HepG2 (cell line): Measurements from ENCODE around the gene RBM14. TPM values are rescaled to one million over a fixed set of nuclear protein-coding genes. Genes with fewer than 3 reads are reported as not detected.

Experiments
- CBX1 ChIP-seq: IDR thresholded peaks from one replicate; pipeline ENCODE4 v1.6.1; 2016; ENCODE audit warnings: antibody characterized with exemption, low read depth
- CHCHD3 ChIP-seq: sonication (generic); formaldehyde crosslinking; IDR thresholded peaks from 2 replicates; pipeline ENCODE4 v1.8.0; 2022; ENCODE audit warnings: mild to moderate bottlenecking, missing genetic modification reagents, moderate library complexity
- ETV5 ChIP-seq: IDR thresholded peaks from 2 replicates; pipeline ENCODE4 v1.6.1; 2018; ENCODE audit warnings: missing biosample characterization, missing genetic modification reagents, inconsistent platforms, borderline replicate concordance
- FOXA1 ChIP-seq, 2 experiments: fragments of 450-650 bp in 1 of 2; sonication (generic) in 1 of 2; formaldehyde crosslinking in 1 of 2; IDR thresholded peaks; 2 replicates each; pipeline versions ENCODE4 v1.4.0 to v1.6.1; 2016 to 2020; ENCODE audit warnings: missing genetic modification reagents in 1 of 2
- HDAC1 ChIP-seq: sonication (generic); formaldehyde crosslinking; IDR thresholded peaks from 2 replicates; pipeline ENCODE4 v1.5.1; 2020; ENCODE audit warnings: mild to moderate bottlenecking, missing genetic modification reagents
- NFIB ChIP-seq: sonication (generic); formaldehyde crosslinking; IDR thresholded peaks from 2 replicates; pipeline ENCODE4 v1.9.0; 2021; ENCODE audit warnings: missing genetic modification reagents, mild to moderate bottlenecking, borderline replicate concordance
- PPARG ChIP-seq: conservative IDR thresholded peaks from 2 replicates; pipeline ENCODE4 v1.6.1; 2016; ENCODE audit warnings: missing biosample characterization, missing genetic modification reagents
- SKI ChIP-seq: fragments of 450-650 bp; IDR thresholded peaks from one replicate; pipeline ENCODE4 v1.6.1; 2018; ENCODE audit warnings: mild to moderate bottlenecking; ENCODE audit not compliant: partially characterized antibody
- TP53 ChIP-seq: sonication (generic); formaldehyde crosslinking; conservative IDR thresholded peaks from 2 replicates; pipeline ENCODE4 v1.4.0; 2020; ENCODE audit warnings: missing genetic modification reagents
- ZFP36L1 ChIP-seq: sonication (generic); formaldehyde crosslinking; IDR thresholded peaks from 2 replicates; pipeline ENCODE4 v1.8.0; 2022; ENCODE audit warnings: mild to moderate bottlenecking, missing genetic modification reagents, moderate library complexity
- ZNF317 ChIP-seq: sonication (generic); formaldehyde crosslinking; IDR thresholded peaks from 2 replicates; pipeline ENCODE4 v1.5.0; 2020; ENCODE audit warnings: mild to moderate bottlenecking, missing genetic modification reagents
- ZNF33A ChIP-seq: sonication (generic); formaldehyde crosslinking; IDR thresholded peaks from 2 replicates; pipeline ENCODE4 v1.5.1; 2020; ENCODE audit warnings: missing genetic modification reagents, mild to moderate bottlenecking, moderate library complexity, borderline replicate concordance
- ZNF773 ChIP-seq: sonication (generic); formaldehyde crosslinking; IDR thresholded peaks from 2 replicates; pipeline ENCODE4 v1.4.0; 2020; ENCODE audit warnings: missing genetic modification reagents, borderline replicate concordance
- ZSCAN29 ChIP-seq: sonication (generic); formaldehyde crosslinking; conservative IDR thresholded peaks from 2 replicates; pipeline ENCODE4 v1.4.0; 2020; ENCODE audit warnings: mild to moderate bottlenecking, missing genetic modification reagents
- polyA plus RNA-seq, 8 experiments: library from polyadenylated mRNA; depleted of rRNA in 3 of 8; stranded (reverse) in 7 of 8; unstranded in 1 of 8; fragments of >200 nt; fragmentation: Illumina TruSeq in 4 of 8; extraction: Trizol in 4 of 8; gene quantifications; 2 replicates each; pipeline versions ENCODE4 v1.2.1 to v1.2.3, GENCODE V29; 2011 to 2016; ENCODE audit warnings: low read depth in 4 of 8, missing spikeins in 1 of 8, mixed read lengths in 1 of 8; ENCODE audit not compliant: insufficient read depth in 1 of 8
- total RNA-seq, 5 experiments: library from RNA; depleted of rRNA; stranded (reverse); fragments of >200 nt; fragmentation: Illumina TruSeq; extraction: Trizol; gene quantifications; 2 replicates each; pipeline ENCODE4 v1.2.3, GENCODE V29; 2016; ENCODE audit warnings: low read depth in 1 of 5
- TF ChIP-seq, protein P1 (sequence below): sonication (generic); formaldehyde crosslinking; IDR thresholded peaks from 2 replicates; pipeline ENCODE4 v1.8.1; 2023; ENCODE audit warnings: mild to moderate bottlenecking, inconsistent platforms, moderate library complexity, missing genetic modification reagents, borderline replicate concordance
- TF ChIP-seq, protein P2 (sequence below), 2 experiments: sonication (generic) in 1 of 2; formaldehyde crosslinking in 1 of 2; IDR thresholded peaks; 2 replicates each; pipeline versions ENCODE4 v1.5.1 to v1.6.1; 2011 to 2020; ENCODE audit warnings: borderline replicate concordance in 1 of 2, low read depth in 1 of 2, low read length in 1 of 2, mild to moderate bottlenecking in 1 of 2, missing genetic modification reagents in 1 of 2, moderate library complexity in 1 of 2
- TF ChIP-seq, protein P3 (sequence below): sonication (generic); formaldehyde crosslinking; IDR thresholded peaks from 2 replicates; pipeline ENCODE4 v1.4.0; 2020; ENCODE audit warnings: missing genetic modification reagents
- TF ChIP-seq, protein P4 (sequence below): sonication (generic); formaldehyde crosslinking; IDR thresholded peaks from 2 replicates; pipeline ENCODE4 v1.4.0; 2020; ENCODE audit warnings: mild to moderate bottlenecking, low read depth, missing genetic modification reagents
- TF ChIP-seq, protein P5 (sequence below): IDR thresholded peaks from 2 replicates; pipeline ENCODE4 v1.6.1; 2016; ENCODE audit warnings: low read depth, borderline replicate concordance
- TF ChIP-seq, protein P6 (sequence below): sonication (generic); formaldehyde crosslinking; IDR thresholded peaks from 2 replicates; pipeline ENCODE4 v1.4.0; 2020; ENCODE audit warnings: missing genetic modification reagents

Gene RBM14
- total and polyA plus RNA-seq, 2 of the 13 experiments (the other 11 are each of a cell fraction or from before 2014, with no cell fraction given): 12.7 to 44.1 TPM

DNA sequence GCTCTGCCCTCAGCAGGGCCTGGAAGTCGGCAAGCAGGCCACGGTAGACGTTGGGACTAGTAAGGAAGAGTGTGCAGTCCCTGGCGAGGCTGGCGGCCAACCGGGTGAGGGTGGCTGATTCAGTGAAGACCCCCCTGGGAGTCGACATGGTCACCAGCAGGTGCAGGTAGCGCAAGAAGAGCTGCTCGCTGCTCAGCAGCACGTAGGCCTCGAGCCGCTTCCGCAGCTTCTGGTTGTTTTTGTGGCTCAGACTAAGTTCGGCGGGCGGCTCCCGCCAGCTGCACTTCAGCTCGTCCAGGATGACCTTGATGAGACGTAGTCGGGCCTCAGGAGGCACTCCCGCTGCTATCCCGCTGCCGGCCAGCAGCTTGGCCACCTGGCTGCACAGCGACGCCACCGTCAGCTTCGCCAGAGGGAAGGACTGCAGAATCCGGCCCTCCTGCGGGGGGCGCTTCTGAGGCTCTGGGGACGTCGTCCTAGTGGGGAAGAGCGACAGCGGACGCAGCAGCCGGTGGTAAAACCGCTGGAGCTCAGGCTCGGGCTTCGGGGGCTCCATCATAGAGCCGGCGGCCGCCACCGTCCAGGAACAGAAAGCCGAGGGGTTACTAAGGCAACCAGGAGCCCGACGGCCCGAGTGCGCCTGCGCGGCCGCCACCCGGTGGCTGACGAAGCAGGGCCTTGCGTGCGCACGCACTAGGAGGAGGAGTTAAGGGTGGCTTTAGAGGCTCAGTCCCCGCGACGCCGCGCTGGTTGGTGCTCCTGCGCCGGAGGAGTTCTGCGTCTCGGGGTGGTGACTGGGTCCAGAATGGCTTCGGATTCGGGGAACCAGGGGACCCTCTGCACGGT is 23.8 kb upstream of the RBM14 start, which contains the start of the genes CCDC87 and CCS (continued):
- TF ChIP-seq, protein P1, sequence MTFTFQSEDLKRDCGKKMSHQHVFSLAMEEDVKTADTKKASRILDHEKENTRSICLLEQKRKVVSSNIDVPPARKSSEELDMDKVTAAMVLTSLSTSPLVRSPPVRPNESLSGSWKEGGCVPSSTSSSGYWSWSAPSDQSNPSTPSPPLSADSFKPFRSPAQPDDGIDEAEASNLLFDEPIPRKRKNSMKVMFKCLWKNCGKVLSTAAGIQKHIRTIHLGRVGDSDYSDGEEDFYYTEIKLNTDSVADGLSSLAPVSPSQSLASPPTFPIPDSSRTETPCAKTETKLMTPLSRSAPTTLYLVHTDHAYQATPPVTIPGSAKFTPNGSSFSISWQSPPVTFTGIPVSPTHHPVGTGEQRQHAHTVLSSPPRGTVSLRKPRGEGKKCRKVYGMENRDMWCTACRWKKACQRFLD (CRISPR knock-in tag): peak; percentile 84; the same call in 1 of the 2 replicates
- TF ChIP-seq ZNF317 (CRISPR knock-in tag): peak; percentile 93
- TF ChIP-seq FOXA1 (IDR thresholded peaks at IDR 0.05): no peak
- TF ChIP-seq FOXA1 (CRISPR knock-in tag; IDR thresholded peaks at IDR 0.05): peak; percentile 37; the same call in 1 of the 2 replicates
- TF ChIP-seq PPARG (CRISPR knock-in tag): peak; percentile 56; the same call in 1 of the 2 replicates
- TF ChIP-seq ETV5 (CRISPR knock-in tag): peak; percentile 66
- TF ChIP-seq CHCHD3 (CRISPR knock-in tag): 0 out of 2 replicates have a peak, but pooled peaks have one; percentile 35
- no peak for TF ChIP-seq CBX1
- TF ChIP-seq, protein P2, sequence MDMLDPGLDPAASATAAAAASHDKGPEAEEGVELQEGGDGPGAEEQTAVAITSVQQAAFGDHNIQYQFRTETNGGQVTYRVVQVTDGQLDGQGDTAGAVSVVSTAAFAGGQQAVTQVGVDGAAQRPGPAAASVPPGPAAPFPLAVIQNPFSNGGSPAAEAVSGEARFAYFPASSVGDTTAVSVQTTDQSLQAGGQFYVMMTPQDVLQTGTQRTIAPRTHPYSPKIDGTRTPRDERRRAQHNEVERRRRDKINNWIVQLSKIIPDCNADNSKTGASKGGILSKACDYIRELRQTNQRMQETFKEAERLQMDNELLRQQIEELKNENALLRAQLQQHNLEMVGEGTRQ (IDR thresholded peaks at IDR 0.05; ENCODE audit: low read depth, low read length): no peak
- TF ChIP-seq, protein P2 (CRISPR knock-in tag; IDR thresholded peaks at IDR 0.05; ENCODE audit: borderline replicate concordance): peak; percentile 43; the same call in 1 of the 2 replicates
- TF ChIP-seq, protein P3, sequence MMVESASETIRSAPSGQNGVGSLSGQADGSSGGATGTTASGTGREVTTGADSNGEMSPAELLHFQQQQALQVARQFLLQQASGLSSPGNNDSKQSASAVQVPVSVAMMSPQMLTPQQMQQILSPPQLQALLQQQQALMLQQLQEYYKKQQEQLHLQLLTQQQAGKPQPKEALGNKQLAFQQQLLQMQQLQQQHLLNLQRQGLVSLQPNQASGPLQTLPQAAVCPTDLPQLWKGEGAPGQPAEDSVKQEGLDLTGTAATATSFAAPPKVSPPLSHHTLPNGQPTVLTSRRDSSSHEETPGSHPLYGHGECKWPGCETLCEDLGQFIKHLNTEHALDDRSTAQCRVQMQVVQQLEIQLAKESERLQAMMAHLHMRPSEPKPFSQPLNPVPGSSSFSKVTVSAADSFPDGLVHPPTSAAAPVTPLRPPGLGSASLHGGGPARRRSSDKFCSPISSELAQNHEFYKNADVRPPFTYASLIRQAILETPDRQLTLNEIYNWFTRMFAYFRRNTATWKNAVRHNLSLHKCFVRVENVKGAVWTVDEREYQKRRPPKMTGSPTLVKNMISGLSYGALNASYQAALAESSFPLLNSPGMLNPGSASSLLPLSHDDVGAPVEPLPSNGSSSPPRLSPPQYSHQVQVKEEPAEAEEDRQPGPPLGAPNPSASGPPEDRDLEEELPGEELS (CRISPR knock-in tag): peak; percentile 11
- TF ChIP-seq, protein P4, sequence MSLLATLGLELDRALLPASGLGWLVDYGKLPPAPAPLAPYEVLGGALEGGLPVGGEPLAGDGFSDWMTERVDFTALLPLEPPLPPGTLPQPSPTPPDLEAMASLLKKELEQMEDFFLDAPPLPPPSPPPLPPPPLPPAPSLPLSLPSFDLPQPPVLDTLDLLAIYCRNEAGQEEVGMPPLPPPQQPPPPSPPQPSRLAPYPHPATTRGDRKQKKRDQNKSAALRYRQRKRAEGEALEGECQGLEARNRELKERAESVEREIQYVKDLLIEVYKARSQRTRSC: no peak
- TF ChIP-seq HDAC1 (CRISPR knock-in tag): peak; percentile 87
- peak; percentile 64; the same call in 1 of the 2 replicates for TF ChIP-seq TP53 (CRISPR knock-in tag)
- TF ChIP-seq NFIB (CRISPR knock-in tag): no peak
- TF ChIP-seq, protein P5, sequence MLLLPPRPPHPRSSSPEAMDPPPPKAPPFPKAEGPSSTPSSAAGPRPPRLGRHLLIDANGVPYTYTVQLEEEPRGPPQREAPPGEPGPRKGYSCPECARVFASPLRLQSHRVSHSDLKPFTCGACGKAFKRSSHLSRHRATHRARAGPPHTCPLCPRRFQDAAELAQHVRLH (CRISPR knock-in tag): peak; percentile 82; the same call in 1 of the 2 replicates
- no peak for TF ChIP-seq ZFP36L1 (CRISPR knock-in tag)
- TF ChIP-seq ZNF33A: no peak
- TF ChIP-seq, protein P6, sequence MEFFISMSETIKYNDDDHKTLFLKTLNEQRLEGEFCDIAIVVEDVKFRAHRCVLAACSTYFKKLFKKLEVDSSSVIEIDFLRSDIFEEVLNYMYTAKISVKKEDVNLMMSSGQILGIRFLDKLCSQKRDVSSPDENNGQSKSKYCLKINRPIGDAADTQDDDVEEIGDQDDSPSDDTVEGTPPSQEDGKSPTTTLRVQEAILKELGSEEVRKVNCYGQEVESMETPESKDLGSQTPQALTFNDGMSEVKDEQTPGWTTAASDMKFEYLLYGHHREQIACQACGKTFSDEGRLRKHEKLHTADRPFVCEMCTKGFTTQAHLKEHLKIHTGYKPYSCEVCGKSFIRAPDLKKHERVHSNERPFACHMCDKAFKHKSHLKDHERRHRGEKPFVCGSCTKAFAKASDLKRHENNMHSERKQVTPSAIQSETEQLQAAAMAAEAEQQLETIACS (CRISPR knock-in tag): peak; percentile 64
- no peak for TF ChIP-seq ZSCAN29 (CRISPR knock-in tag)
- no peak for TF ChIP-seq ZNF773 (CRISPR knock-in tag)
- peak; percentile 77 for TF ChIP-seq SKI
